ENCODE results near the gene TMTC4. TPM values are rescaled to one million over a fixed set of nuclear protein-coding genes. Genes with fewer than 3 reads are reported as not detected.
"Not testable (repeated sequence)": the region's sequence is repeated elsewhere in the genome, so short reads cannot be mapped to it uniquely, and the experiment has no call there.

TMTC4 gene
- total RNA-seq, 1 experiment from 2014 or later: 45.4 TPM

DNA sequence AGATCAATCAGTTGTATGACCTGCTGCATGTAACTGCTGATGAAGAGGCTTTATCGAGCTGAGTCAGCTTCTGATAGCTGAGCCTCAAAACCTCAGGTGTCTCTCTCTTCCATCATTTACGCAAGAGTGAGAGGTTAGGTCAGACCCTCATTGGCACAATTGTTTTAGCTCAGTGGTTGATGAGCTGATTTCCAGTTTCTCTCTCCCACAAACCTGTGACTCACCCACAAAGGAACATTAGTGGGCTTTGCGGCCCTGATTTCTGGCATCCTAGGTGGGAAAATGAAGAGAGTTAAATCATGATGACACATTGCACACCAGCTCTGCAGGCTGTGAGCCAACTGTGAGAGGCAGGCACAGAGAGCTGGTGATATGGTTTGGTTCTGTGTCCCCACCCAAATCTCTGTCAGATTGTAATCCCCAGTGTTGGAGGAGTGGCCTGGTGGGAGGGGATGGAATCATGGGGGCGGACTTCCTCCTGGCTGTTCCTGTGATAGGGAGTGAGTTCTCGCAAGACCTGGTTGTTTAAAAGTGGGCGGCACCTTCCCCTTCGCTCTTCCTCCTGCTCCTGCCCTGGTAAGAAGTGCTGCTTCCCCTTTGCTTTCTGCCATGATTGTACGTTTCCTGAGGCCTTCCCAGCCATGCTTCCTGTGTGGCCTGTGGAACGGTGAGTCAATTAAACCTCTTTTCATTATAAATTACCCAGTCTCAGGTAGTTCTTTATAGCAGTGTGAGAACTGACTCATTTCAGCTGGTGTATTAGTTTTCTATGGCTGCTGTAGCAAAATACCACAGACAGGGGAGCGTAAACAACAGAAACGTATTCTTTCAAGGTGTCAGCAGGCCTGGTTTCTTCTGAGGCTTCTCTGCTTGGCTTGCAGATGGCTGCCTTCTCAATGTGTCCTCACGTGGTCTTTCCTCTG lies 33.5 kb upstream of the TMTC4 start:
- Histone ChIP-seq H3K4me1 (no peaks in the 10 kb centered on the region), H3K4me3 (ENCODE audit: low read depth, low read length) (no peak overlapping the region), H3K36me3 (ENCODE audit: control insufficient read depth, insufficient read depth, low read length) (no peaks in the 10 kb centered on the region), H3K27me3 (replicated peaks; ENCODE audit: control insufficient read depth, insufficient read depth, low read length) (no peaks in the 10 kb centered on the region), H3K9me3 (no peaks in the 10 kb centered on the region)
- no TSS peak for BruUV-seq (replicated peaks)
- Mint-ChIP-seq H3K4me3 (ENCODE audit: unreplicated experiment) (no peak overlapping the region), H3K4me1 (ENCODE audit: low read depth, unreplicated experiment) (no peaks in the 10 kb centered on the region), H3K27me3 (ENCODE audit: insufficient read depth, unreplicated experiment) (no peaks in the 10 kb centered on the region), H3K27ac (ENCODE audit: unreplicated experiment) (no peak overlapping the region), H3K9me3 (ENCODE audit: unreplicated experiment) (no peaks in the 10 kb centered on the region), H3K36me3 (ENCODE audit: insufficient read depth, unreplicated experiment) (no peaks in the 10 kb centered on the region)
- no peak for DNase-seq
- ChIA-PET POLR2A (no interaction called here), CTCF (no interaction called here)
- intact Hi-C loops (cut with micrococcal nuclease; ENCODE audit: unreplicated experiment): no loop called here
- TF ChIP-seq, protein P1, sequence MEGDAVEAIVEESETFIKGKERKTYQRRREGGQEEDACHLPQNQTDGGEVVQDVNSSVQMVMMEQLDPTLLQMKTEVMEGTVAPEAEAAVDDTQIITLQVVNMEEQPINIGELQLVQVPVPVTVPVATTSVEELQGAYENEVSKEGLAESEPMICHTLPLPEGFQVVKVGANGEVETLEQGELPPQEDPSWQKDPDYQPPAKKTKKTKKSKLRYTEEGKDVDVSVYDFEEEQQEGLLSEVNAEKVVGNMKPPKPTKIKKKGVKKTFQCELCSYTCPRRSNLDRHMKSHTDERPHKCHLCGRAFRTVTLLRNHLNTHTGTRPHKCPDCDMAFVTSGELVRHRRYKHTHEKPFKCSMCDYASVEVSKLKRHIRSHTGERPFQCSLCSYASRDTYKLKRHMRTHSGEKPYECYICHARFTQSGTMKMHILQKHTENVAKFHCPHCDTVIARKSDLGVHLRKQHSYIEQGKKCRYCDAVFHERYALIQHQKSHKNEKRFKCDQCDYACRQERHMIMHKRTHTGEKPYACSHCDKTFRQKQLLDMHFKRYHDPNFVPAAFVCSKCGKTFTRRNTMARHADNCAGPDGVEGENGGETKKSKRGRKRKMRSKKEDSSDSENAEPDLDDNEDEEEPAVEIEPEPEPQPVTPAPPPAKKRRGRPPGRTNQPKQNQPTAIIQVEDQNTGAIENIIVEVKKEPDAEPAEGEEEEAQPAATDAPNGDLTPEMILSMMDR (IDR thresholded peaks at IDR 0.05; ENCODE audit: insufficient read depth in 1 of 2, low read depth in 1 of 2, low read length in 1 of 2, severe bottlenecking in 1 of 2, unreplicated experiment in 1 of 2): no peak

- BruUV-seq (replicated peaks); CTCF ChIA-PET; H3K36me3 Mint-ChIP-seq (ENCODE audit: insufficient read depth, unreplicated experiment); H3K27ac Mint-ChIP-seq (ENCODE audit: unreplicated experiment); H3K27me3 ChIP-seq (replicated peaks; ENCODE audit: control insufficient read depth, insufficient read depth, low read length); H3K4me3 ChIP-seq (ENCODE audit: low read depth, low read length); H3K9me3 ChIP-seq; H3K9me3 Mint-ChIP-seq (ENCODE audit: unreplicated experiment); H3K4me1 Mint-ChIP-seq (ENCODE audit: low read depth, unreplicated experiment); H3K4me3 Mint-ChIP-seq (ENCODE audit: unreplicated experiment); H3K4me1 ChIP-seq; DNase-seq; POLR2A ChIA-PET; H3K27me3 Mint-ChIP-seq (ENCODE audit: insufficient read depth, unreplicated experiment); intact Hi-C loops (cut with micrococcal nuclease; ENCODE audit: unreplicated experiment); H3K36me3 ChIP-seq (ENCODE audit: control insufficient read depth, insufficient read depth, low read length): not testable (repeated sequence)
These were observed 23.7 kb upstream of the TMTC4 start for GRCh38 chr13:100698331-100698730.

GRCh38 chr13:100695509-100695773 lies 20.8 kb upstream of the TMTC4 start:
- no peak for DNase-seq
- no peaks in the 10 kb centered on the region for H3K4me1 Mint-ChIP-seq (ENCODE audit: low read depth, unreplicated experiment)
- no peak overlapping the region for H3K4me3 Mint-ChIP-seq (ENCODE audit: unreplicated experiment)
- H3K9me3 Mint-ChIP-seq (ENCODE audit: unreplicated experiment): peaks cover 30% of the 10 kb centered on the region
- Histone ChIP-seq H3K27me3 (replicated peaks; ENCODE audit: control insufficient read depth, insufficient read depth, low read length) (no peaks in the 10 kb centered on the region), H3K4me3 (ENCODE audit: low read depth, low read length) (no peak overlapping the region), H3K36me3 (ENCODE audit: control insufficient read depth, insufficient read depth, low read length) (no peaks in the 10 kb centered on the region), H3K4me1 (no peaks in the 10 kb centered on the region), H3K9me3 (peaks cover 5% of the 10 kb centered on the region; the same call in 1 of the 2 replicates)
- BruUV-seq (replicated peaks): no TSS peak
- ChIA-PET POLR2A (no interaction called here), CTCF (no interaction called here)
- H3K27me3 Mint-ChIP-seq (ENCODE audit: insufficient read depth, unreplicated experiment): no peaks in the 10 kb centered on the region
- intact Hi-C loops (cut with micrococcal nuclease; ENCODE audit: unreplicated experiment): no loop called here
- TF ChIP-seq, protein P1 (IDR thresholded peaks at IDR 0.05; ENCODE audit: insufficient read depth in 1 of 2, low read depth in 1 of 2, low read length in 1 of 2, severe bottlenecking in 1 of 2, unreplicated experiment in 1 of 2): no peak
- H3K27ac Mint-ChIP-seq (ENCODE audit: unreplicated experiment): no peak overlapping the region
- no peaks in the 10 kb centered on the region for H3K36me3 Mint-ChIP-seq (ENCODE audit: insufficient read depth, unreplicated experiment)

Measured in Caco-2 (cell line).